AG04450 (cell line): ENCODE data around the gene GLIS1. TPM values are rescaled to one million over a fixed set of nuclear protein-coding genes. Genes with fewer than 3 reads are reported as not detected.

Experiments
- CTCF ChIA-PET: fragments of 300-600, 350-600 bp; formaldehyde crosslinking; extraction: SDS; loops from one replicate; lab custom pipeline; 2022; ENCODE audit warnings: antibody characterized with exemption, inconsistent platforms; lab: Charles Lee
- POLR2A ChIA-PET: fragments of 350-600 bp; formaldehyde crosslinking; extraction: SDS; loops from one replicate; lab custom pipeline; 2021; ENCODE audit warnings: antibody characterized with exemption, inconsistent platforms; lab: Yijun Ruan, JAX
- DNase-seq: peaks from one replicate; pipeline ENCODE4 v3.0.0-alpha.2; 2011; ENCODE audit warnings: low read depth, low spot score
- H3K27ac ChIP-seq: one replicate; pipeline ENCODE4 v1.5.1; 2012; ENCODE audit warnings: low read depth, low read length, control low read depth
- H3K27me3 ChIP-seq: one replicate; pipeline ENCODE4 v1.6.0; 2012; ENCODE audit warnings: low read length; ENCODE audit not compliant: control insufficient read depth, insufficient read depth
- H3K4me3 ChIP-seq: 2 replicates; pipeline ENCODE4 v1.5.1; 2011; ENCODE audit warnings: mild to moderate bottlenecking, low read depth, low read length, control low read depth
- H3K9me3 ChIP-seq: 2 replicates; pipeline ENCODE4 v1.5.1; 2012; ENCODE audit warnings: low read length; ENCODE audit not compliant: control insufficient read depth, insufficient read depth
- polyA plus RNA-seq: library from polyadenylated mRNA; depleted of rRNA; stranded (reverse); fragments of >200 nt; gene quantifications from 2 replicates; pipeline ENCODE4 v1.2.3, GENCODE V29; 2011
- TF ChIP-seq, protein P1 (sequence below): IDR thresholded peaks from 2 replicates; pipeline ENCODE4 v1.5.1; 2011; ENCODE audit warnings: low read depth, low read length, control low read depth, inconsistent platforms

GLIS1 gene
- polyA plus RNA-seq, 1 experiment: 0.77 TPM

DNA sequence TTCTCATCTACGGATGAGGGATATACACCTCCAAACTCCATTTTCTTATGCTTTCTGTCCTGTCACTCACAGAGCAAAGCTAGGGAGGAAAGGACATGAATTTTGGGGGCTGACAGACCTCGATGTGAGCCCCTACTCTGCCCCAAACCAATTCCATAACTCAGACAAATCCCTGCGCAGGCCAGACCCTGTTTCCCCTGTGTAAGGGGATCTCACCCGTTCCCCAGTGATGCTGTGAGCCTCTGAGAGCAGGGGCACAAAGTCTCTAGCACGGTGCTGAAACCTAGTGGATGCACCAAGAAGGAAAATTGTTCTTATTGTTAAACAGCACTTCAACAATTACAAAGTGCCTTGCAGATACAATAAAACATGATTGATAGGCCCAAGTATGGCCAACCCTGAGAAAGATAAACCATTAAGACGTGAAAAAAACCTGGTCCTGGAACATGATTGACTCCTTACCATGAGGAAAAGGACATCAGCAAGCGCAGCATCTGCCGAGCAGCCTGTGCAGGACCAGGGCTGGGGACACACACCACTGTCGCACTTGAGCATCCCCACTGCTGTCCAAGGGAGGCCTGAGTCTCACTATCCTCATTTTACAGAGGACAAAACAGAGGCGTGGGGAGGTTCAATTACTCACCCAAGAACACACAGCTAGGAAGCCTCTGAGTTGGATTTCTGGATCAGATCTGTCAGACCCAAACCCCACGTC is 137.8 kb downstream of the GLIS1 start:
- ChIA-PET POLR2A (no interaction called here), CTCF (interaction anchor here (1.2 kb wide), 1 partner anchor 115 kb away, joined by 4 read pairs; no protein-coding TSS in a partner anchor)
- Histone ChIP-seq H3K27ac (no peak overlapping the region), H3K27me3 (no peaks in the 10 kb centered on the region), H3K9me3 (no peaks in the 10 kb centered on the region), H3K4me3 (no peak overlapping the region)
- TF ChIP-seq, protein P1, sequence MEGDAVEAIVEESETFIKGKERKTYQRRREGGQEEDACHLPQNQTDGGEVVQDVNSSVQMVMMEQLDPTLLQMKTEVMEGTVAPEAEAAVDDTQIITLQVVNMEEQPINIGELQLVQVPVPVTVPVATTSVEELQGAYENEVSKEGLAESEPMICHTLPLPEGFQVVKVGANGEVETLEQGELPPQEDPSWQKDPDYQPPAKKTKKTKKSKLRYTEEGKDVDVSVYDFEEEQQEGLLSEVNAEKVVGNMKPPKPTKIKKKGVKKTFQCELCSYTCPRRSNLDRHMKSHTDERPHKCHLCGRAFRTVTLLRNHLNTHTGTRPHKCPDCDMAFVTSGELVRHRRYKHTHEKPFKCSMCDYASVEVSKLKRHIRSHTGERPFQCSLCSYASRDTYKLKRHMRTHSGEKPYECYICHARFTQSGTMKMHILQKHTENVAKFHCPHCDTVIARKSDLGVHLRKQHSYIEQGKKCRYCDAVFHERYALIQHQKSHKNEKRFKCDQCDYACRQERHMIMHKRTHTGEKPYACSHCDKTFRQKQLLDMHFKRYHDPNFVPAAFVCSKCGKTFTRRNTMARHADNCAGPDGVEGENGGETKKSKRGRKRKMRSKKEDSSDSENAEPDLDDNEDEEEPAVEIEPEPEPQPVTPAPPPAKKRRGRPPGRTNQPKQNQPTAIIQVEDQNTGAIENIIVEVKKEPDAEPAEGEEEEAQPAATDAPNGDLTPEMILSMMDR: no peak
- no peak for DNase-seq

DNA sequence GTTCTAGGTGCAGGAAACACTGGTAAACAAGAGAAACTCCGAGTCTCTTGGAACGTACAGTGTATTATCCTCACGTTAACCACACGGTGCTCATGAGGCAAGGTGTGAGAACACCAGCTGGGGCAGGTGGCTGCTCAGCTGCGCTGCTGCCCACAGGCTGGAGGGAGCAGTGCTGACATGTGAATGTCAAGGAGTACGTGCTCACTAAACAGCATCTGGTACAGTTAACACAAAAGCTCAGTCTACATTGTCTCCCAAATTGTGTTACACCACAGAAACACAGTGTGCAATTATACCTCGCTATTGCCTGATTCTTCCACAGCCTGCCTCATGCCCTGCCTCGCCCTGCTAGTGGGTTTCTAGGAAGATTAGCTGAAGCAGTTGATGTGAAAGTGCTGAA is 138.4 kb downstream of the GLIS1 start:
- TF ChIP-seq, protein P1: no peak
- no peak for DNase-seq

DNA sequence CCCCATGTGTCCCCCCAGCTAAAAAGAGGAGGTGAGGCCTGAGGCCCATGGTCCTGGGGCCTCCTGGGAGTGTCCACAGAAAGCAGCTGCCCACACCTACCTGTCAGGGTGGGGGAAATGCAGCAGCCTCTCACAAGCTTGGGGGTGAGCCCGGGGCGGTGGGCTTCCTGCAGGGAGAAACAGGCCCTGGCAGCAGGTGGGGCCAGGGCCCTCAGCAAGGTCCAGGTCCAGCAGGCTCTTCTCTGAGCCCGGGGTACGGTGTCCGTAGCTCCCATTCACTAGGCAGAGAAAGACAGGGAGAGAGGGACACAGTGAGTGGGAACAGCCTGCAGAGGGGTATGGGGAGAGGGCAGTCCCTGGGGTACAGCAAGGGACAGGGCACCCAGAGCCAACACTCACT is 139.0 kb downstream of the GLIS1 start:
- Histone ChIP-seq H3K27ac (no peak overlapping the region), H3K9me3 (no peaks in the 10 kb centered on the region), H3K4me3 (no peak overlapping the region), H3K27me3 (no peaks in the 10 kb centered on the region)
- TF ChIP-seq, protein P1: no peak
- DNase-seq: no peak
- POLR2A ChIA-PET: interaction anchor here (0.5 kb wide), 1 partner anchor 35 kb away, joined by 3 read pairs; no protein-coding TSS in a partner anchor
- CTCF ChIA-PET: interaction anchor here (1.2 kb wide), 1 partner anchor 114 kb away, joined by 4 read pairs; no protein-coding TSS in a partner anchor

More for the DNA sequence above, 138.4 kb downstream of the GLIS1 start:
- no peaks in the 10 kb centered on the region for H3K9me3 ChIP-seq
- CTCF ChIA-PET: interaction anchor here (1.2 kb wide), 1 partner anchor 115 kb away, joined by 4 read pairs; no protein-coding TSS in a partner anchor
- no peaks in the 10 kb centered on the region for H3K27me3 ChIP-seq
- no peak overlapping the region for H3K27ac ChIP-seq
- no peak overlapping the region for H3K4me3 ChIP-seq
- POLR2A ChIA-PET: interaction anchor here (0.5 kb wide), 1 partner anchor 34 kb away, joined by 3 read pairs; no protein-coding TSS in a partner anchor

DNA sequence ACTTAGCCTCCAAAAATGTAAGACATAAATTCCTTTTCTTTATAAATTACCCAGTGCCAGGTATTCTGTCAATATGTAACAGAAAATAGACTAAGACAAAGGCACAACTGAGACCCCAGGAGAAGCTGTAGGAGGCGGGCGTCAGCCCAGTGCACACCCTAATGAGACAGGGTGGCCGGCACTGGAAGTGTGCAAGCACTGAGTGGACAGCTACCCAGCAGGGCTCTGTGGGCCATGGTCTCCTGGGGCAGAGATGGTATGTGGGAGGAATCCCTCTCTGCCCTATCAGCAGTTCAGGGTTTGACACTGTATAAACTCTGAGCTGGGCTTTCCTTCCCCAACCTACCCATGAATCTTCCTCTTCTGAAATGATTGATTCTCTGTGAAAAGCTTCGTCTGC is 139.5 kb downstream of the GLIS1 start:
- H3K27ac ChIP-seq: no peak overlapping the region
- H3K9me3 ChIP-seq: no peaks in the 10 kb centered on the region; the same call in 1 of the 2 replicates
- DNase-seq: no peak
- ChIA-PET CTCF (no interaction called here), POLR2A (no interaction called here)
- no peak overlapping the region for H3K4me3 ChIP-seq
- TF ChIP-seq, protein P1: no peak
- no peaks in the 10 kb centered on the region for H3K27me3 ChIP-seq

DNA sequence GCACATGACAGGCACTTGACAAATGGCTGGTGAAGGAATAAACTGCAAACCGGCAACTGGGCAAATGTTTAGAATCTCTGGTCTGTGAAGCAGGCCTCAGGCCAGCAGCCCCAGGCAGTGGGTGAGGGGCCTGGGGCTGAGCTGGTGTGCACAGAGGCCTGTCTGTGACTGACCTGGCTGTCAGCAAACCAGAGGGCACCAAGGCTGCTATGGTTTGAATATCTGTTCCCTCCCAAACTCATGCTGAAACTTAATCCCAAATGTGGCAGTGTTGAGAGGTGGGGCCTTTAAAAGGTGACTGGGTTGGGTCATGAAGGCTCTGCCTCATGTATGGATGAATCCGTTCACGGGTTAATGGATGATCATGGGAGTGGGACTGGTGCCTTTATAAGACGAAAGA is 140.0 kb downstream of the GLIS1 start:
- Histone ChIP-seq H3K27ac (no peak overlapping the region), H3K4me3 (no peak overlapping the region), H3K9me3 (no peaks in the 10 kb centered on the region; the same call in 1 of the 2 replicates), H3K27me3 (no peaks in the 10 kb centered on the region)
- CTCF ChIA-PET: no interaction called here
- TF ChIP-seq, protein P1: no peak
- POLR2A ChIA-PET: no interaction called here
- DNase-seq: no peak
